HCEC 1CT (cell line): ENCODE data around the gene FADS2.
A peak's percentile ranks its signal among the peaks of the same experiment; 100 is the strongest.

ENCODE experiments used
- DNase-seq: peaks from one replicate; pipeline ENCODE4 v3.0.0-alpha.2; 2017

Gene FADS2

GRCh38 chr11:61827571-61828378 is at the start of gene FADS2:
TSS of gene FADS2 (plus strand) at chr11:61828300. CDS start at chr11:61828391, 91 bp downstream.
- DNase-seq, result peak; percentile 98

GRCh38 chr11:61778357-61778886 is 49.7 kb upstream of the FADS2 start:
- no peak for DNase-seq

GRCh38 chr11:61778920-61779650 is 49.0 kb upstream of the FADS2 start:
- no peak for DNase-seq

GRCh38 chr11:61779666-61780525 is 48.2 kb upstream of the FADS2 start:
- DNase-seq, result no peak

- no peak for DNase-seq
These were observed 47.4 kb upstream of the FADS2 start for GRCh38 chr11:61780581-61781162.

GRCh38 chr11:61781585-61781984 is 46.5 kb upstream of the FADS2 start:
- no peak for DNase-seq

- DNase-seq, result no peak
These were observed 45.8 kb upstream of the FADS2 start for GRCh38 chr11:61782299-61782698.

GRCh38 chr11:61782841-61783240 is 45.3 kb upstream of the FADS2 start:
- DNase-seq, result no peak

- DNase-seq, result no peak
These were observed 44.2 kb upstream of the FADS2 start for GRCh38 chr11:61783717-61784505.

GRCh38 chr11:61784506-61784805 is 43.6 kb upstream of the FADS2 start:
- DNase-seq, result no peak

GRCh38 chr11:61785837-61786402 is 42.2 kb upstream of the FADS2 start:
- no peak for DNase-seq

- DNase-seq, result peak; percentile 67
These were observed 40.1 kb upstream of the FADS2 start for GRCh38 chr11:61787928-61788491.

GRCh38 chr11:61791737-61792309 is 36.3 kb upstream of the FADS2 start:
- peak; percentile 83 for DNase-seq

GRCh38 chr11:61792310-61793082 is 35.6 kb upstream of the FADS2 start, which contains the start of the genes FEN1 and TMEM258:
TSS of gene FEN1 (plus strand) at chr11:61792911. CDS start at chr11:61795362, 2,451 bp downstream.
TSS of gene TMEM258 (minus strand) at chr11:61792599. CDS start at chr11:61792558, 41 bp downstream.
- DNase-seq, result peak; percentile 92

- peak; percentile 14 for DNase-seq
These were observed 34.8 kb upstream of the FADS2 start for GRCh38 chr11:61793083-61793828.

GRCh38 chr11:61793829-61794204 is 34.3 kb upstream of the FADS2 start:
- DNase-seq, result no peak

GRCh38 chr11:61794579-61794978 is 33.5 kb upstream of the FADS2 start:
- DNase-seq, result no peak

- no peak for DNase-seq
These were observed 32.6 kb upstream of the FADS2 start for GRCh38 chr11:61795459-61795858.
